Measurements from ENCODE around the gene ARHGAP32.

- TF ChIP-seq, protein P1, sequence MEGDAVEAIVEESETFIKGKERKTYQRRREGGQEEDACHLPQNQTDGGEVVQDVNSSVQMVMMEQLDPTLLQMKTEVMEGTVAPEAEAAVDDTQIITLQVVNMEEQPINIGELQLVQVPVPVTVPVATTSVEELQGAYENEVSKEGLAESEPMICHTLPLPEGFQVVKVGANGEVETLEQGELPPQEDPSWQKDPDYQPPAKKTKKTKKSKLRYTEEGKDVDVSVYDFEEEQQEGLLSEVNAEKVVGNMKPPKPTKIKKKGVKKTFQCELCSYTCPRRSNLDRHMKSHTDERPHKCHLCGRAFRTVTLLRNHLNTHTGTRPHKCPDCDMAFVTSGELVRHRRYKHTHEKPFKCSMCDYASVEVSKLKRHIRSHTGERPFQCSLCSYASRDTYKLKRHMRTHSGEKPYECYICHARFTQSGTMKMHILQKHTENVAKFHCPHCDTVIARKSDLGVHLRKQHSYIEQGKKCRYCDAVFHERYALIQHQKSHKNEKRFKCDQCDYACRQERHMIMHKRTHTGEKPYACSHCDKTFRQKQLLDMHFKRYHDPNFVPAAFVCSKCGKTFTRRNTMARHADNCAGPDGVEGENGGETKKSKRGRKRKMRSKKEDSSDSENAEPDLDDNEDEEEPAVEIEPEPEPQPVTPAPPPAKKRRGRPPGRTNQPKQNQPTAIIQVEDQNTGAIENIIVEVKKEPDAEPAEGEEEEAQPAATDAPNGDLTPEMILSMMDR (IDR thresholded peaks at IDR 0.05): no peak
- no peak for TF ChIP-seq POLR2AphosphoS5 (IDR thresholded peaks at IDR 0.05)
- no peak for TF ChIP-seq POLR2A (IDR thresholded peaks at IDR 0.05)
- no peak for TF ChIP-seq EP300 (IDR thresholded peaks at IDR 0.05)
These were observed 252.0 kb downstream of the ARHGAP32 start for GRCh38 chr11:128940156-128940555.

Data from upper lobe of left lung (tissue), 4 donors.